Gastroesophageal sphincter (tissue), 4 donors: ENCODE results near the gene MS4A13. TPM values are rescaled to one million over a fixed set of nuclear protein-coding genes. Genes with fewer than 3 reads are reported as not detected.
"Not testable (repeated sequence)": the region's sequence is repeated elsewhere in the genome, so short reads cannot be mapped to it uniquely, and the experiment has no call there.

Experiments
- ATAC-seq: fragments of 150-250 bp; one replicate; pipeline ENCODE4 v1.9.1; 2016; ENCODE audit warnings: mild to moderate bottlenecking, moderate library complexity
- H3K27ac ChIP-seq, 4 donors: fragments of 200-600 bp; sonication (generic) in 3 of 4; 1 replicate in 3 of 4; 2 replicates in 1 of 4; pipeline ENCODE4 v1.5.1; 2016 to 2019
- H3K27me3 ChIP-seq: fragments of 200-600 bp; sonication (generic); one replicate; pipeline ENCODE4 v1.5.1; 2019
- H3K36me3 ChIP-seq, 2 donors: fragments of 200-600 bp; sonication (generic); one replicate each; pipeline ENCODE4 v1.5.1; 2019; ENCODE audit warnings: control low read depth in 1 of 2
- H3K4me1 ChIP-seq, 3 donors: fragments of 200-600 bp; sonication (generic); 1 replicate in 2 of 3; 2 replicates in 1 of 3; pipeline ENCODE4 v1.5.1; 2016 to 2019; ENCODE audit warnings: control low read depth in 2 of 3
- H3K4me3 ChIP-seq, 2 donors: fragments of 200-600 bp; sonication (generic); one replicate each; pipeline ENCODE4 v1.5.1; 2019; ENCODE audit warnings: mild to moderate bottlenecking in 1 of 2, moderate library complexity in 1 of 2
- H3K9me3 ChIP-seq, 3 donors: fragments of 200-600 bp; sonication (generic); one replicate each; pipeline ENCODE4 v1.5.1; 2017 to 2019; ENCODE audit warnings: control low read depth in 2 of 3
- EP300 ChIP-seq: sonication (generic); formaldehyde crosslinking; IDR thresholded peaks from one replicate; pipeline ENCODE4 v1.6.1; 2017; ENCODE audit warnings: antibody characterized with exemption, mild to moderate bottlenecking
- POLR2A ChIP-seq, 2 donors: fragments of 450-650 bp; IDR thresholded peaks; one replicate each; pipeline ENCODE4 v1.6.1; 2017; ENCODE audit warnings: antibody characterized with exemption in 2 of 2, mild to moderate bottlenecking in 2 of 2, moderate library complexity in 1 of 2
- POLR2AphosphoS5 ChIP-seq: sonication (generic); formaldehyde crosslinking; IDR thresholded peaks from one replicate; pipeline ENCODE4 v1.6.1; 2017; ENCODE audit warnings: antibody characterized with exemption
- WGBS, 2 donors: methylation state at CpG; one replicate each; pipeline ENCODE4 v1.1.5; 2018; ENCODE audit warnings: low coverage in 1 of 2; 5-methylcytosine and 5-hydroxymethylcytosine counted together
- total RNA-seq, 4 donors: library from RNA; depleted of rRNA; stranded (reverse); fragments of >200 nt; gene quantifications; one replicate each; pipeline ENCODE4 v1.1.0, GENCODE V29; 2016
- TF ChIP-seq, protein P1 (sequence below), 4 experiments: fragments of 200-600 bp in 2 of 4; fragments of 450-650 bp in 2 of 4; sonication (generic) in 1 of 4; IDR thresholded peaks; one replicate each; pipeline ENCODE4 v1.5.1; 2017 to 2019; ENCODE audit warnings: antibody characterized with exemption in 4 of 4, mild to moderate bottlenecking in 2 of 4, moderate library complexity in 2 of 4

The MS4A13 gene
- total RNA-seq, 4 donors from 2014 or later = not detected

DNA sequence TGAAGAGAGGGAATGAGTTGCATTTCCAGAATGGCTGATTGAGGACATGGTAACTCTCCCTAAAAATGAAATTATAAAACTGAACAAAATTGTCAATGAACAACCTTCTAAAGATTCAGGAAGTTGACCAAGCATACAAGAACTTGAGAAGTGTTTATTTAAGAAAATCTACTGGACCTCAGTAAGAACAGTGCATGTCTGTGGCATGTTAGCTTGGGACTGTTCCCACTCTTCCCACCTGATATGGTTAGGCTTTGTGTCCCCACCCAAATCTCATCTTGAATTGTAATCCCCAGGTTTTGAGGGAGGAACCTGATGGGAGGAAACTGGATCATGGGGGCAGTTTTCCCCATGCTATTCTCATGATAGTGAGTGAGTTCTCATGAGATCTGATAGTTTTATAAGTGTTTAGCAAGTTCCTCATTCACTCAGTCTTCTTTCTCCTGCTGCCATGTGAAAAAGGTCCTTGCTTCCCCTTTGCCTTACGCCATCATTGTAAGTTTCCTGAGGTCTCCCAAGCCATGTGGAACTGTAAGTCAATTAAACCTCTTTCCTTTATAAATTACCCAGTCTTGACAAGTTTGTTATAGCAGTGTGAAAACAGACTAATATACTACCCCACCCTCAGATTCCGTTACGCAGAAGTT lies 15.4 kb downstream of the MS4A13 start:
- Histone ChIP-seq H3K27ac (no peak overlapping the region), H3K4me1 (no peaks in the 10 kb centered on the region), H3K36me3 (no peaks in the 10 kb centered on the region), H3K4me3 (no peak overlapping the region), H3K9me3 (peaks cover 0 to 12% (median 0%) of the 10 kb centered on the region in 3 donors), H3K27me3 (no peaks in the 10 kb centered on the region)
- WGBS, 2 donors = 76 to 86% methylated on average over 1 to 3 of the region's 3 CpGs
- TF ChIP-seq, protein P1, sequence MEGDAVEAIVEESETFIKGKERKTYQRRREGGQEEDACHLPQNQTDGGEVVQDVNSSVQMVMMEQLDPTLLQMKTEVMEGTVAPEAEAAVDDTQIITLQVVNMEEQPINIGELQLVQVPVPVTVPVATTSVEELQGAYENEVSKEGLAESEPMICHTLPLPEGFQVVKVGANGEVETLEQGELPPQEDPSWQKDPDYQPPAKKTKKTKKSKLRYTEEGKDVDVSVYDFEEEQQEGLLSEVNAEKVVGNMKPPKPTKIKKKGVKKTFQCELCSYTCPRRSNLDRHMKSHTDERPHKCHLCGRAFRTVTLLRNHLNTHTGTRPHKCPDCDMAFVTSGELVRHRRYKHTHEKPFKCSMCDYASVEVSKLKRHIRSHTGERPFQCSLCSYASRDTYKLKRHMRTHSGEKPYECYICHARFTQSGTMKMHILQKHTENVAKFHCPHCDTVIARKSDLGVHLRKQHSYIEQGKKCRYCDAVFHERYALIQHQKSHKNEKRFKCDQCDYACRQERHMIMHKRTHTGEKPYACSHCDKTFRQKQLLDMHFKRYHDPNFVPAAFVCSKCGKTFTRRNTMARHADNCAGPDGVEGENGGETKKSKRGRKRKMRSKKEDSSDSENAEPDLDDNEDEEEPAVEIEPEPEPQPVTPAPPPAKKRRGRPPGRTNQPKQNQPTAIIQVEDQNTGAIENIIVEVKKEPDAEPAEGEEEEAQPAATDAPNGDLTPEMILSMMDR (IDR thresholded peaks at IDR 0.05) = no peak
- no peak for TF ChIP-seq EP300
- no peak for TF ChIP-seq POLR2AphosphoS5
- TF ChIP-seq POLR2A (IDR thresholded peaks at IDR 0.05) = no peak
- ATAC-seq = no peak

DNA sequence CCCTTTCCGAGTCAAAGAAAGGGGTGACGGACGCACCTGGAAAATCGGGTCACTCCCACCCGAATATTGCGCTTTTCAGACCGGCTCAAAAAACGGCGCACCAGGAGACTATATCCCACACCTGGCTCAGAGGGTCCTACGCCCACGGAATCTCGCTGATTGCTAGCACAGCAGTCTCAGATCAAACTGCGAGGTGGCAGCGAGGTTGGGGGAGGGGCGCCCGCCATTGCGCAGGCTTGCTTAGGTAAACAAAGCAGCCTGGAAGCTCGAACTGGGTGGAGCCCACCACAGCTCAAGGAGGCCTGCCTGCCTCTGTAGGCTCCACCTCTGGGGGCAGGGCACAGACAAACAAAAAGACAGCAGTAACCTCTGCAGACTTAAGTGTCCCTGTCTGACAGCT lies 17.2 kb downstream of the MS4A13 start:
- H3K4me3 ChIP-seq, H3K27me3 ChIP-seq, H3K36me3 ChIP-seq, ATAC-seq, H3K27ac ChIP-seq, H3K4me1 ChIP-seq: not testable (repeated sequence)
- no CpG with 5 or more reads among the region's 18 CpGs for WGBS, 2 donors
- peaks cover 0 to 12% (median 0%) of the 10 kb centered on the region in 3 donors for H3K9me3 ChIP-seq

DNA sequence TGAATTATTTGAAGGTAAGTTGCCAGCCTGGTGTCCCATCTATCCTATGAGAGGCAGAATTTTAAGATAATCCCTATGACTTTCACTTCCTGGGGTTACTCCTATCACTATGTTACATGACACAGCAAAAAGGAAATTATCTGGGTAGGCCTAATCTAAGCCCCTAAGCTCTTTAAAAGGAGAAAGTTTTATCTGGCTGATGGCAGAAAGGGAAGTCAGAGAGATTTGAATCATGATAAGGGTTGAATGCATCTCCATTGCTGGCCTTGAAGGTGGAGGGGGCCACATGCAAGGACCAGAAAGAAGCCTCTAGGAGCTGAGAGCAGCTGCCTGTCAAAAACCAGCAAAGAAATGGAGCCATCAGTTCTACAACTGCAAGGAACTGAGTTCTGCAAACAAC lies 23.4 kb downstream of the MS4A13 start:
- H3K27ac ChIP-seq, H3K36me3 ChIP-seq, H3K27me3 ChIP-seq, H3K9me3 ChIP-seq, H3K4me3 ChIP-seq, H3K4me1 ChIP-seq, ATAC-seq: not testable (repeated sequence)

DNA sequence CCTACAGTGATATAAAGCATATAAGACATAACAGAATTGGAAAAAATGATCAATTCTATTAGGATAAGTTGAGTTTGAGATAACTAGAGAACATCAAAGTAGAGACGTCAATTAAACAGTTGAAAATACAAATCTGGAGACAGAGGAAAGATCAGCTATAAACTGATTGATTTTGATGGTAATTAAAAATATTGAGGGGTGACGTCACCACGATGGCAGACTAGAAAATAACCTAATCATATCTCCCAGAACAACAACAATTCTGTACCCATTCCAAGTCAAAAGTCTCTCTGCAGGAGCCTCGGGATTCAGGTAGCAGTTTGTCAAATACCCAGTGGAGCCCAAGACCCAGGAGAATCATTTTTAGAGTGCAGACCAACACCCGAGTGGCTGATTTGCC lies 28.9 kb downstream of the MS4A13 start:
- Histone ChIP-seq H3K9me3 (no peaks in the 10 kb centered on the region), H3K4me1 (no peaks in the 10 kb centered on the region), H3K27me3 (no peaks in the 10 kb centered on the region), H3K4me3 (no peak overlapping the region), H3K27ac (no peak overlapping the region), H3K36me3 (no peaks in the 10 kb centered on the region)
- 79 to 86% methylated on average over 3 to 5 of the region's 5 CpGs for WGBS, 2 donors
- ATAC-seq = no peak
- TF ChIP-seq POLR2A (IDR thresholded peaks at IDR 0.05) (no peak), POLR2AphosphoS5 (no peak), EP300 (no peak)
- TF ChIP-seq, protein P1 (IDR thresholded peaks at IDR 0.05) = no peak

DNA sequence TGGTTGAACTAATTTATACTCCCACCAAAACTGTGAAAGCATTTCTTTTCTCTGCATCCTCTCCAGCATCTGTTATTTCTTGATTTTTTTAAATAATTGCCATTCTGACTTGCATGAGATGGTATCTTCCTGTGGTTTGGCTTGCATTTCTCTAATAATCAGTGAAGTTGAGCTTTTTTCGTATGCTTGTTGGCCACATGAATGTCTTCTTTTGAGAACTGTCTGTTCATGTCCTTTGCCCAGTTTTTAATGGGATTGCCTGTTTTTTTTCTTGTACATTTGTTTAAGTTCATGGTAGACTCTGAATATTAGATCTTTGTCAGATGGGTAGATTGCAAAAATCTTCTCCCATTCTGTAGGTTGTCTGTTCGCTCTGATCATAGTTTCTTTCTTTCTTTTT lies 46.1 kb downstream of the MS4A13 start:
- Histone ChIP-seq H3K4me3 (no peak overlapping the region), H3K27ac (no peak overlapping the region), H3K9me3 (peaks cover 0 to 37% (median 0%) of the 10 kb centered on the region in 3 donors), H3K36me3 (no peaks in the 10 kb centered on the region), H3K4me1 (no peaks in the 10 kb centered on the region), H3K27me3 (no peaks in the 10 kb centered on the region)
- no peak for ATAC-seq
- 32 to 43% methylated on average over 2 of the region's 2 CpGs for WGBS, 2 donors
- no peak for TF ChIP-seq POLR2A (IDR thresholded peaks at IDR 0.05)
- TF ChIP-seq POLR2AphosphoS5 = no peak
- no peak for TF ChIP-seq EP300
- TF ChIP-seq, protein P1 (IDR thresholded peaks at IDR 0.05) = no peak

DNA sequence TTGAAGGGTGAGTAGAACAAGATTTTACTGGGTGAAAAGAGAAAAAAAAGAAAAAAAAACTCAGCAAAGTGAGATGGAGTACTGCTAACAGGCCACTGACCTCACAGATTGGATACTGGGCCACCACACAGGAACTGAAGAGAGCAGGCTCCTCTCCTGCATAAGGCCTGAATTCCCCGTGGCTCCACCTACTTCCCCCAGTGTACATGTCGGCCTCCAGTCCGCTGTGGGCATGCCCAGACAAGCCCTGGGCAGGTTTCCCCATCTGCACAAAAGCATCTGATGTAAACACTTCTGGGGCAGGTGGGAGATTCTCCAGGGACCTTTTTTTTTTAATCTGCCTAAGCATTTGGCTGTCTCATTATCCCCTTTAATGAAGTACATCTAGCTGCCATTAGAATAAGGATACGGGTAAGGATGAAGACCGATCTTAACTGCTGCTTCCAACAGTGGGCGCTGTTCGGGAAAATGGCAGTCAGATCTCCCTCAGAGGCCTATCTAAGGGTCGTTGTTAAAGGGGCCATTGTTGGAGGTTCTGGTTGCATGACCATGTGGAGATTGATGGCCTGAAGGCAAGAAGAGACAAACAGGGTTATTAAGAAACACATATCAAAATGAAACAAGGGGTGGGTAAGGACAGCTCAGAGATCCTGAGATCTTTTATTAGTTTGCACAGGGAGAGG lies 48.5 kb downstream of the MS4A13 start:
- Histone ChIP-seq H3K27me3 (no peaks in the 10 kb centered on the region), H3K9me3 (peaks cover 0 to 35% (median 0%) of the 10 kb centered on the region in 3 donors), H3K4me1 (no peaks in the 10 kb centered on the region), H3K27ac (no peak overlapping the region), H3K36me3 (no peaks in the 10 kb centered on the region), H3K4me3 (no peak overlapping the region)
- no peak for TF ChIP-seq EP300
- no peak for TF ChIP-seq POLR2A (IDR thresholded peaks at IDR 0.05)
- TF ChIP-seq, protein P1 (IDR thresholded peaks at IDR 0.05) = no peak
- no peak for TF ChIP-seq POLR2AphosphoS5
- 22 to 50% methylated on average over 2 to 6 of the region's 8 CpGs for WGBS, 2 donors
- ATAC-seq = no peak
